Choroid plexus epithelial cell (primary cell): ENCODE measurements around the gene SLC35F3.
"Not testable (repeated sequence)": the region's sequence is repeated elsewhere in the genome, so short reads cannot be mapped to it uniquely, and the experiment has no call there.

Experiments used
- DNase-seq: peaks from one replicate; pipeline ENCODE4 v3.0.0-alpha.2; 2010; ENCODE audit warnings: low read depth
- H3K4me3 ChIP-seq: 2 replicates; pipeline ENCODE4 v1.5.1; 2011; ENCODE audit warnings: low read depth, mild to moderate bottlenecking, control low read depth, low read length, moderate library complexity
- TF ChIP-seq, protein P1 (sequence below): conservative IDR thresholded peaks from 2 replicates; pipeline ENCODE4 v1.5.1; 2011; ENCODE audit warnings: low read depth, mild to moderate bottlenecking, control low read depth, inconsistent platforms, low read length, moderate library complexity

SLC35F3 gene

DNA sequence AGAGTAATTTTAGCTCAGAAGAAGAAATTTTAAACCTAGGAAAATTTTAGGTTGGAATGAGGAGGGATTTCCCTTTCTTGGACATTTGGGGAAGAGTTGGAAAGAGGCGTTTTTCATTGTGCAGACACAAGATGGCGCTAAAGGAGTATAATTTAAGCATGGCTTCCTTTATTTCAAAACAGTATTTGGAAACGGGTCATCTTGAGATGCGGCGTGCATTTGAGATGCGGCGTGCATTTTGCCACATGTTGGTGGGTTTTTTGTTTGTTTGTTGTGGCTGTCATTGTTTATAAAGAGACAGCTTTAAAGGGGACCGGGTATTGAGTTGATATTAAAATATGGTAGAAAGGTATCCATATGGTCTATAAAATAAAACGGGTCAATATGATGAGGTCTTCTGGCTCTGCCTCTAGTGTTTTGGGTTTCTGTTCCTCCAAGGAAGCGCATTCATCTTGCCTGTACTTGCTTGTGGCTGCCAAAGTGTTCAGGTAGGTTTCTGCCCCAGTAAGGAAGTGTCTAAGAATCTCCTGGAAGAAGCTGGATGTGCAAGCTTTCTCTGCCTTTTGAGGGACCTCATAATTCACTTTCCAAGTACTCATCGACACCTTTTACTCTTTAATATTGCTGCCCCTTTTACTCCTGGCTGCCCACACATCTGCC is 210.3 kb downstream of the SLC35F3 start:
- peak; percentile 67 for DNase-seq
- H3K4me3 ChIP-seq: no peak overlapping the region
- TF ChIP-seq, protein P1, sequence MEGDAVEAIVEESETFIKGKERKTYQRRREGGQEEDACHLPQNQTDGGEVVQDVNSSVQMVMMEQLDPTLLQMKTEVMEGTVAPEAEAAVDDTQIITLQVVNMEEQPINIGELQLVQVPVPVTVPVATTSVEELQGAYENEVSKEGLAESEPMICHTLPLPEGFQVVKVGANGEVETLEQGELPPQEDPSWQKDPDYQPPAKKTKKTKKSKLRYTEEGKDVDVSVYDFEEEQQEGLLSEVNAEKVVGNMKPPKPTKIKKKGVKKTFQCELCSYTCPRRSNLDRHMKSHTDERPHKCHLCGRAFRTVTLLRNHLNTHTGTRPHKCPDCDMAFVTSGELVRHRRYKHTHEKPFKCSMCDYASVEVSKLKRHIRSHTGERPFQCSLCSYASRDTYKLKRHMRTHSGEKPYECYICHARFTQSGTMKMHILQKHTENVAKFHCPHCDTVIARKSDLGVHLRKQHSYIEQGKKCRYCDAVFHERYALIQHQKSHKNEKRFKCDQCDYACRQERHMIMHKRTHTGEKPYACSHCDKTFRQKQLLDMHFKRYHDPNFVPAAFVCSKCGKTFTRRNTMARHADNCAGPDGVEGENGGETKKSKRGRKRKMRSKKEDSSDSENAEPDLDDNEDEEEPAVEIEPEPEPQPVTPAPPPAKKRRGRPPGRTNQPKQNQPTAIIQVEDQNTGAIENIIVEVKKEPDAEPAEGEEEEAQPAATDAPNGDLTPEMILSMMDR: peak; percentile 73

DNA sequence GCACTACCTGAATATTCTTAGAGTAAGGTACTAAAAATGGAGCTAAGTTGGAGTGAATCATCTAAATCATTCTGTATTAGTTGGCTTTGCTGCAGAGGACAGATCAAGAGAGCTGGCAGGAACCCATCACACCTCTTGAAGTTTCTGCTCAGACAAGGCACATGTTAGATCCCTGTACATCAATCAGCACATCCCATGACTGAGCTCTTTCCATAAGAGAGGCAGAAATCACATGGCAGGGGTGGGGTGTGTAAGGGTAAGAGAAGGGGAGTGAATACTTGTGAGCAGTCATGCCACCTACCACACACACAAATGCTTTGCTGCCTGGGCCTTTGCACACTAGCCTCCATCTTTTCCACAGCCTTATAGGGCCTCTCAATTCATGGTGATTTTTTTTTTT is 214.4 kb downstream of the SLC35F3 start:
- no peak overlapping the region for H3K4me3 ChIP-seq
- no peak for DNase-seq
- TF ChIP-seq, protein P1: no peak

DNA sequence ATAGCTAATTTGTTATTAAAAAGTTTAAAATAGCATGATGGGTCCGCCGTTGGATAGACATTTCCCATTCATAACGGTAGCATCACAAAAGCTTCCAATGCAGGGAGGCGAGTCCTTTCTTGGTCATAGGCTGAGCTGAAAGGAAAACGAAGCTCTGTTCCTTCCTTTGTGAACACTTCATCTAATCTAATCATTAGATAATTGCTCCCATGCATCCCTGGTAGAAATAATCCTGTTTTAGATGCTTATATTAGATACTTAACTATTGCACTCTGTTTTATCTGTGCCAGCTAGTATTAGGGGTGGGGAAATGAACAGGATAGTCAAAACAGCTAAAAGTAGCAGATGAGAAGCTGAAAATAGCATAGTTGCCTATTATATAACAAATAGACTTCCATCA is 215.0 kb downstream of the SLC35F3 start:
- DNase-seq: no peak
- TF ChIP-seq, protein P1: no peak
- H3K4me3 ChIP-seq: no peak overlapping the region

DNA sequence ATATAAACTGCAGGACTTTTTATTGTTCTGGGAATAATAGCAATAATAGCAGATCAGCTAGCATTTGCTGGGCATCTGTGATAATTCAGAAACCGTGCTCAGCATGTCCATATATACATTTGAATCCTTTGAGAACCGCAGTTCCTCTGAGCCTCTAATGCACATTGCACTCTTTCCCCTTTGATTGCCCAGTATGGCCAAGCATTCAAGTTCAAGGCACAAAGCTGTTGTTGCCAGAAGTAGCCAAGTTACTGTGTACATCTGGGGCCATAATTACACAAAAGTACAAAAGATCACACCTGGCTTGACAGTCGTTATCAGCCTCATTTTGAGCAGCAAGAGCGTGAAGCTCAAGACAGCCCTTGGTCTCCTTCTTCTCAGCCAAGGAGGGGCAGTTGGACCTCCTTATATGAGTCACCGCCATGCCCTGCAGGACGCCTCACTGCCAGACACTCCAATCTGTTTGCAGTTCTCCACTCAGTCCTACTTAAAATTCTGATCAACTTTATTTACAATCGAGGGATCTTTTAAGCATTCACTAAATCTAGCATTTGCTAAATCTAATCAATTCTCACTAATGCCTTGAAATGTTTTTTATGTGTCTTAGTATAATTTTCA is 216.0 kb downstream of the SLC35F3 start:
- no peak overlapping the region for H3K4me3 ChIP-seq
- TF ChIP-seq, protein P1: no peak
- DNase-seq: no peak

DNA sequence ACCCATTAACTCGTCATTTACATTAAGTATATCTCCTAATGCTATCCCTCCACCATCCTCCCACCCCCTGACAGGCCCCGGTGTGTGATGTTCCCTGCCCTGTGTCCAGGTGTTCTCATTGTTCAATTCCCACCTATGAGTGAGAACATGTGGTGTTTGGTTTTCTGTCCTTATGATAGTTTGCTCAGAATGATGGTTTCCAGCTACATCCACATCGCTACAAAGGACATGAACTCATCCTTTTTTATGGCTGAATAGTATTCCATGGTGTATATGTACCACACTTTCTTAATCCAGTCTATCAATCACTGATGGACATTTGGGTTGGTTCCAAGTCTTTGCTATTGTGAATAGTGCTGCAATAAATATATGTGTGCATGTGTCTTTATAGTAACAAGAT is 217.2 kb downstream of the SLC35F3 start:
- not testable (repeated sequence) for DNase-seq

DNA sequence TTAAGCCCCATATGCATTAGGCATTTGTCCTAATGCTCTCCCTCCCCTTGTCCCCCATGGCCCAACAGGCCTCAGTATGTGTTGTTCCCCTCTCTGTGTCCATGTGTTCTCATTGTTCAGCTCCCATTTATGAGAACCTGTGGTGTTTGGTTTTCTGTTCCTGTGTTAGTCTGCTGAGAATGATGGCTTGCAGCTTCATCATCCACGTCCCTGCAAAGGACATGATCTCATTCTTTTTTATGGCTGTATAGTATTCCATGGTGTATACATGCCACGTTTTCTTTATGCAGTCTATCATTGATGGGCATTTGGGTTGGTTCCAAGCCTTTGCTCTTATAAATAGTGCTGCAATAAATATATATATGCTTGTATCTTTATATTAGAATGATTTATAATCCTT is 218.1 kb downstream of the SLC35F3 start:
- not testable (repeated sequence) for H3K4me3 ChIP-seq, DNase-seq

More for the DNA sequence above, 217.2 kb downstream of the SLC35F3 start:
- H3K4me3 ChIP-seq: not testable (repeated sequence)

DNA sequence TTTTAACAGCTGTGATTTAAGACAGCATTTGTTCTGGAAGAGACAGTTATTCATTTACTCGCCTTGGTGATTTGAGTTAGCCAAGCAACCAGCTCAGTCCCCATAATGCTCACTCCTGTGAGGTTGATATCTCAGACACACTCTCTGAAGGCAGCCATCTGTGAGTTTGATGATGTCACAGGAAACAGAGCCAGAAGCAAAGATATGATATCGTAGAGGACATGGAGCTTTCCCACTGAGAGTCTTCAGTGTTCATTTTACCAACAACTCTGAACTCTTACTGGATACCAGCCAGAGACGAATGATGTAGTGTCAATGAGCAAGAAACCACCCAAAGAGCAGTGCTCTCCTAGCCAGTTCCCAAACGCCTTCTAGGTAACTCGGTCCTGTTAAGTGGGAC is 219.4 kb downstream of the SLC35F3 start:
- no peak overlapping the region for H3K4me3 ChIP-seq
- no peak for DNase-seq
- TF ChIP-seq, protein P1: no peak

DNA sequence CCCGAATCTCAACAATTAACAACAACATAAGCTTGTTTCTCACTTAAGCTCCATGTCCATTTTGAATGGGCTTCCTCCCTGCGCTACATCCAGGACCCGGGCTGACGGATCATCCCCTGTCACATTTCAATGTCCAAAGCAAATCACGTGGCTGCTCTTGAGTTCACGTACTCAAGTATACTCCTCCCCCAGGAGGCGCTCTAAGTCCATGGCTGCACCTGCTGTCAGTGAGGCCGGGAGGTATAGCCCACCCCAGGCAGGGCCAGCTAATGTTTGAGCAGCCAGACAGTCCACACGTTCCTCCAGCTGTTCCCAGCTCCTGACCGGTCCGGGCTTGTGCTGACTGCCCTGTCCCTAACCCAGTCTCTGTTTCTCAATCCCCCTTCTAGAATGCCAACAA is 220.8 kb downstream of the SLC35F3 start:
- DNase-seq: peak; percentile 6
- H3K4me3 ChIP-seq: no peak overlapping the region
- TF ChIP-seq, protein P1: peak; percentile 16
